Suprapubic skin (tissue), 4 donors: Measurements from ENCODE around the gene PDE7B.

Source experiments
- CTCF ChIP-seq, 2 donors: fragments of 200-600 bp in 1 of 2; fragments of 450-650 bp in 1 of 2; sonication (generic) in 1 of 2; IDR thresholded peaks; one replicate each; pipeline ENCODE4 v1.5.1; 2016 to 2019; ENCODE audit warnings: antibody characterized with exemption in 2 of 2, mild to moderate bottlenecking in 1 of 2, moderate library complexity in 1 of 2
- POLR2A ChIP-seq, 2 donors: fragments of 450-650 bp; IDR thresholded peaks; one replicate each; pipeline ENCODE4 v1.6.1; 2017; ENCODE audit warnings: antibody characterized with exemption in 2 of 2, mild to moderate bottlenecking in 2 of 2, moderate library complexity in 2 of 2
- POLR2AphosphoS5 ChIP-seq, 3 donors: sonication (generic); formaldehyde crosslinking; IDR thresholded peaks; one replicate each; pipeline ENCODE4 v1.6.1; 2017; ENCODE audit warnings: antibody characterized with exemption in 3 of 3

- TF ChIP-seq POLR2AphosphoS5 (IDR thresholded peaks at IDR 0.05) (no peak), CTCF (IDR thresholded peaks at IDR 0.05) (no peak), POLR2A (IDR thresholded peaks at IDR 0.05) (no peak)
Measured at GRCh38 chr6:136169394-136170148, 318.1 kb downstream of the PDE7B start.
